GM21381 (cell line): ENCODE results near the gene ANKRD6.
"Not testable (repeated sequence)": the region's sequence is repeated elsewhere in the genome, so short reads cannot be mapped to it uniquely, and the experiment has no call there.

Experiments
- ATAC-seq: cut with Tn5 transposase; IDR thresholded peaks from one replicate; pipeline ENCODE4 v1.9.1; 2021; ENCODE audit warnings: mild to moderate bottlenecking, moderate library complexity; ENCODE audit not compliant: unreplicated experiment

ANKRD6 gene

GRCh38 chr6:89591745-89592144 is 158.8 kb downstream of the ANKRD6 start:
- ATAC-seq = no peak

- peak; percentile 76 for ATAC-seq
Measured at GRCh38 chr6:89596056-89596455, 163.1 kb downstream of the ANKRD6 start.

- ATAC-seq = no peak
Measured at GRCh38 chr6:89596484-89596883, 163.5 kb downstream of the ANKRD6 start.

DNA sequence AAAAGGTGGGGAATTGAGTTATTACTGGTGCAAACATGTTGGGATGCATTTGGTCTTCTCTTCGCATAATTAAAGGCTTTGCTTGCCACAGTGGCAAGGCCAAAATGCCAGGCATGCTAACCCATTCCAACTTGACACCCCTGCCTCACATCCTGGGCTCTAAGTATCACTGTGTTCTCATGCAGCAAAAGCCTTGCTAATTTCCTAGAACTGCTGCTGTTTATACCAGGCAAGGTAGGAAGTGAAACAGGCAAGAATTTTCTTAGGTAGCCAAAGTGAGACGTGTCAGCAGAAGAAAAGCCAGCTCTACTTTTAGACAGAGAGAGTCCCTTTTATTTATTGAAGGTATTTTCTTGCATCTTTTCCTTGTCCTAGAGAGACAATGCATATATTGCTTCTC is 164.4 kb downstream of the ANKRD6 start:
- ATAC-seq = no peak

DNA sequence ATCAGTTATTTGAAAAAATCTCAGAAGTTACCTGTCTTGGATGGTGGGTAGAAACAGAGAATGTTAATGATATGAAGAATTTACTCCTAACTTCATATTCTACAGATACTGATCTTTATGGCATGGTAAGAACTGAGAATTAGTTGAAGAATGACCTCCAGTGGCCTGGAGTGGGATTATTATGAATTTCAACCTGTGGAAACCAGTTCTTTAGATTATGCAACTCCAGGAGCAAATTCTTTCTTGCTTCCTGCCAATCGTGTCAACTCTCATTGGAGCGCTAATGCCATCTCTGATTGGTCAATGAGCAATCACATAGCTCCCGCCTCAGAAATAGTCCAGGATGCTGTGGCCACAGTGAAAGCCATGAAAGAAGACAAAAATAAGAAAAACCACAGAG is 165.0 kb downstream of the ANKRD6 start:
- no peak for ATAC-seq

DNA sequence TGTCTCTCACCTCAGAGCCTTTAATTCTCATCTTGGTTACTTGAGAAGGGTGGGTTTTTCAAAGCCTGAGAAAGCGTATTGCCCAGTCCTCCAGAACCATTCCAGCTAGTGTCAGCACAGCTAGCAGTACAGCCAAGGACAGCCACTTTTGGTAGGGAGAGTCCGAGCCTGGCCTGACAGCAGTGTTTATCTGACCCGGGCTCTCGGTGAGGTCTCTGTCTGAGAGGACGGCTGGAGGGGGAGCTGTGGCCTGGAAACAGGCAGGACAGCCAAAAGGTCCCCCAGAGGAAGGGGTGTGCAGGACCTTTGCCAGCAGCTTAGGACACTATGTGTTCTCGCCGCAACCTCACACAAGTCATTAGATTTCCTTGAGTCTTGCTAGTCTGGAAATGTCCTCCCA is 166.8 kb downstream of the ANKRD6 start:
- ATAC-seq = no peak

GRCh38 chr6:89602166-89602565 is 169.2 kb downstream of the ANKRD6 start:
- no peak for ATAC-seq

GRCh38 chr6:89604653-89605052 is 171.7 kb downstream of the ANKRD6 start:
- no peak for ATAC-seq

- ATAC-seq = no peak
Measured at GRCh38 chr6:89605861-89606260, 172.9 kb downstream of the ANKRD6 start.

DNA sequence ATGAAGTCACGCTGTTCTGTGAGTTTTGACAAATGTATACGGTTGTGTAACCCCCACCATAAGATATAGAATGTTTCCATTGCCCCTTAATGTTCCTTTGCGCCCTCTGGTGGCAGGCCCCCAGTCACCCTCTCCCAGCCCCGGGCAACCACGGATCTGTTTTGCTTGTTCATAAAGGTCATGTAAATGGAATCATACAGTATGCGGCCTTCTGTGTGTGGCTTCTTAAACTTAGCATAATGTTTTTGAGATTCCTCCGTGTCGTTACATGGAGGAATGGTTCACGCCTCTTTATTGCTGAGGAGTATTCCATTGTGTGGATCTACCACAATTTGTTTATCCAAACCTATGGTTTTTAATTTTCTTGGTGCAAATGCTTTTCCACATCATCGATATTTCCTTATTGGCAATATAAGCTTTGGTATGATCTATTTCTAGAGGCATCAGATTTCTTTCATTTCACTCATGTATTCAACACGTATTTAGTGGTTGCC is 177.2 kb downstream of the ANKRD6 start:
- no peak for ATAC-seq

- ATAC-seq = no peak
Measured at GRCh38 chr6:89611666-89612065, 178.7 kb downstream of the ANKRD6 start.

DNA sequence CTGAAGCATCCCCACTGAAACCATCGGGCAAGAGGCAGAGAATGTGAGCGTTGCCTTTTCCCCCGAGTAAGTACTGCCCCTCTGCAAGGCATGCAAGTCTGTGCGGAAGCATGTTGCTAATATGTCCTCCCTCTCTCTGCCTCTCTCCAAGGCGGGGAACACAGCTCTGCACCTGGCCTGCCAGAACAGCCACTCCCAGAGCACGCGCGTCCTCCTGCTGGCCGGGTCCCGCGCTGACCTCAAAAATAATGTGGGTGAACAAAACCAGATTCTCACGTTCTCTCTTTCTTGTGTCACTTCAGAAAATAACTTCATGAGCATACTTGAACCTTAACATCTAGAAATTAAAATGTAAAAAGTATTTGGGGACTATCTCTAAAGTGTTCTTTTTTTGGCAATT is 179.2 kb downstream of the ANKRD6 start:
- no peak for ATAC-seq

DNA sequence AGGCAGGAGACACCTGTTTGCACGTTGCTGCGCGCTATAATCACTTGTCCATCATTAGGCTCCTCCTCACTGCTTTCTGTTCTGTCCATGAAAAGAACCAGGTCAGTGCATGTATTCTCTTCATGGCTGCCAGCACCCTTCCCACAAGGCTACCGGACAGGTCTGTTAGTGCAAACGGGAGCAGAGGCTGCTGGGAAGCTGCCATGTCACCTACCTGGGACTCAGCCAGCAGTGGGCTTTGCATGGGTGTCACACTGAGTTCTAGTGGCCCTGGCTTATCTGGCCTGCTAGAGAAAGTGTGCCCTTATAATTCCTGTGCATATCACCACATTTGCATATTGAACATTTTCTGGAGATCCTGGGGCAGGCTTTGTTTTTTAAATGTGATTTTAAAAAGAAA is 180.8 kb downstream of the ANKRD6 start:
- no peak for ATAC-seq

GRCh38 chr6:89615882-89616281 is 182.9 kb downstream of the ANKRD6 start:
- ATAC-seq = no peak

DNA sequence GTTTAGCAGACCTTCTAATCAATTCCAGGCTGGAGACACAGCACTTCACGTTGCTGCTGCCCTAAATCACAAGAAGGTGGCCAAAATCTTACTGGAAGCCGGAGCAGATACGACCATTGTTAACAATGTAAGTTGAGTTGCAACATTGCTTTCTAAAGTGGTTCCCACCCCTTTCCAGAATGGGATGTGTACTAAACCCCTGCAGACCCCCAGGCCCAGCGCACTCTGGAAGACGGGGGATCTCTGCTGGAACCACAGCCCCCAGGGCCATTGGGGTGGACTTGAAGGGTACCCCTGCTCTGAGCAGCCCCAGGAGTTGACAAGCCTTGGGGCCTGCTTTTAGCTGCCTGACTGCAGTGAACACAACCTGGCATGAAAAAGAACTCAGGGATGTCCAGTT is 183.6 kb downstream of the ANKRD6 start:
- no peak for ATAC-seq

GRCh38 chr6:89618026-89618425 is 185.1 kb downstream of the ANKRD6 start:
- no peak for ATAC-seq

DNA sequence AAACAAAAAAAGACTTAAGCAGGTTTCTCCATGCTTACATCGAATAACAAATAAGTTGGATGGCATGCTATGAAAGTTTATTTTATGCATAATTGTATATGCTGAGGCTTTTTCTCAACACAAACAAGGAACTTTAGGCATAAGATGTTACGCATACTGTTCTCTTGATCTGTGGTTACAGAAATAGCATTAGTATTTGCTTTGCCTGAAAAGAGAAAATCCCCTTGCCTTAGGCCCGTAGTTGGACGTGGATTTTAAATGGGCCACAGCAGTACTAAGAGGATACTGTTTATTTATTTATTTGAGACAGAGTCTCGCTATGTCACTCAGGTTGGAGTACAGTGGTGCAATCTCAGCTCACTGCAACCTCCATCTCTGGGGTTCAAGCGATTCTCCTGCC is 186.6 kb downstream of the ANKRD6 start:
- no peak for ATAC-seq

DNA sequence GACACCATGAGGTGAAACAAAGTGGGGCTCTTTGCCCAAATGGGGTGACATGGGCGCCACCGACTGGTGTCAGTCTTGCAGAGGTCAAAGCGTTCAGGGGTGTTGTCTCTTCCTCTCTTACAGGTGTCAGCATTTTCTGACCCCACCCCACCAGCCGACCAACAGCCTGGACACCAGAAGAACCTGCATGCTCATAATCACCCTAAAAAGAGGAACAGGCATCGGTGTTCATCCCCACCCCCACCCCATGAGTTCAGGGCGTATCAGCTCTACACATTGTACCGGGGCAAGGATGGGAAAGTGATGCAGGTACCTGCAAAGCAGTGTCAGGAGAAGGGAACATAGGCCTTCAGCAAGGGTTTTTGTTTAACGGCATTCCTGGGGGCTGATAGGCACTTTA is 190.8 kb downstream of the ANKRD6 start:
- ATAC-seq = no peak

- ATAC-seq = no peak
Measured at GRCh38 chr6:89630488-89630887, 197.5 kb downstream of the ANKRD6 start.

DNA sequence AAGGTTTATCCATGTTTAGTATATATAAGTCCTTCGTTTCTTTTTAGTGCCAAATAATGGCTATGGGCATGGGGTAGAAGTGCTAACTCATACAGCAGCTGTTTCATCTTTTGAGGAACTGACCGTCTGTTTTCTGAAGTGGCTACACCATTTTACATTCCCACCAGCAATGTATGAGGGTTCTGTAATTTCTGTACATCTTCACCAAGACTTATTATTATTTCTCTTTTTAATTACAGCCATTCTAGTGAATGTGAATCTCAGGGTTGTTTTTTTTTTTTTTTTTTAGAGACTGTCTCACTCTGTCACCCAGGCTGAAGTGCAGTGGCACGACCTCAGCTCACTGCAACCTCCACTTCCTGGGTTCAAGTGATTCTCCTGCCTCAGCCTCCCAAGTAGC is 203.5 kb downstream of the ANKRD6 start:
- ATAC-seq = not testable (repeated sequence)

DNA sequence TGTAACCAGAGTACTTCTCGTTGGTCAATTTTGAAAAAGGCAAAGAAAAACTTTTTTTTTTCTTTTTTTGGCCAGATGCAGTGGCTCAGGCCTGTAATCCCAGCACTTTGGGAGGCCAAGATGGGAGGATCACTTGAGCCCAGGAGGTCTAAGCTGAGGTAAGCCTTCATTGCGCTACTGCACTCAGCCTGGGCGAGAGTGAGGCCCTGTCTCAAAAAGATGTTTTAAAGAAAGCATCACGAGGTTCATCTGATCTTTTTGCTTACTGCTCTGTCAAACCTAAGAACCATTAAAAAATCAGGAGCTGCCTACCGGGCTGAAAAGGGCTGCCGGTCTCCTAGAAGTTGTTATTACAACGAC is 205.0 kb downstream of the ANKRD6 start:
- peak; percentile 1 for ATAC-seq

DNA sequence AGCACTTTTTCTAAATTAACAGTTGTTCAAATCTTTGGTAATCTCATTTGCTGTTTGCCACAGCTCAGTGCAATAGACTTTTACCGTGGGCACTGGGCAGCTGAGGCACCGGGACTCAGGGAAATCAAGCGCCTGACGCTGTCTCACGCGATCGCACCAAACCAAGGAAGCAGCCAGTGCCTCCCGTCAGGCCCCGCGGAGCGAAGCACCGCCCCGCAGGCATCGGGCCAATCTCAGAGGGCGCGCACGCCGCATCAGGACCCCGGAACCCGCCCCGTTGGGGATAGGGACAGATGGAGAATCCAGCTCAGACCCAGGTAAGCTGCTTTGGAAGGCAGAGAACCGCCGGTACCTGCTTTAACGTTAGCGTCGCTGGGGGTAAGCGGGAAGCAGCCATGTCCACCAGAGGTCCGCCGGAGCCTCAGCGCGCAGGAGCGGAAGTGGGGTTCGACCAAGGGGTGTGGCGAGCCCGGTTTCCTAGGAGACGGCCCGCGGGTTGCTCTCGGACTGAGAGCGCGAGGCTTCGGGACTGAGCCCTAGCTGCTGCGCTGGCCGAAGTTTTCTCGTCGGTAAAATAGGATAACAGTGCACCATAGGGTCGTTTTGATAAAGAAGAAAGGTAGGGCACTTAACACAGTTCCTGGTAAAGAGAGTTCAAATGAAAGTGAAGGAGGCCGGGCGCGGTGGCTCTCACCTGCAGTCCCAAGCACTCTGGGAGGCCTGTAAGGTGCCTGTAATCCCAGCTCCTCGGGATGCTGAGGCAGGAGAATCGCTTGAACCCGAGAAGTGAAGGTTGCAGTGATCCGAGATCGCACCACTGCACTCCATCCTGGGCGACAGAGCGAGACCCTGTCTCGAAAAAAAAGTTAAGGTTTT is 205.6 kb downstream of the ANKRD6 start, which contains the start of gene LYRM2:
Gene LYRM2 (minus strand): TSS at position 428 of the 876 bp plus-strand sequence. CDS start 31 bp downstream, at position 397.
- peak; percentile 99 for ATAC-seq

DNA sequence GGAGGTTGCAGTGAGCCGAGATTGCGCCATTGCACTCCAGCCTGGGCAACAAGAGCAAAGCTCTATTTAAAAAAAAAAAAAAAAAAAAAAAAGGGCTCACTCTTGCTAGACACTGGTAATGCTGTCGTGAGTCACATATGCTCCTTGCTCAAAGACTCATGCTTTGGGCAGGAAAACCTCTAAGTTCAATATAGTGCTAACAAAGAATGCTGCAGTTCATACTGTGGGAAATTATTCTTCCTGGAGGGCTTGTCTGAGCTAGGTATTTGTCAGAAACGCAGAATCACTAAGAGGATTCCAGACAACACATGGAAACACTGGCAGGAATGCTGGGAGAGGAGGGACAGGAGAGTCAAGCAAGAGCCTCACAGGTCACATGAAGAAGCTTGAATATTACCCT is 207.9 kb downstream of the ANKRD6 start:
- ATAC-seq = no peak
